Fibroblast of the aortic adventitia (primary cell): ENCODE measurements around the gene ARHGAP42. TPM values are rescaled to one million over a fixed set of nuclear protein-coding genes. Genes with fewer than 3 reads are reported as not detected.
"Not testable (repeated sequence)": the region's sequence is repeated elsewhere in the genome, so short reads cannot be mapped to it uniquely, and the experiment has no call there.

Source experiments
- DNase-seq: peaks from one replicate; pipeline ENCODE4 v3.0.0-alpha.2; 2010; ENCODE audit warnings: low read depth
- H3K4me3 ChIP-seq: 2 replicates; pipeline ENCODE4 v1.5.1; 2011; ENCODE audit warnings: low read depth, mild to moderate bottlenecking, control low read depth, low read length, moderate library complexity
- total RNA-seq: library from RNA; depleted of rRNA; stranded (reverse); fragments of >200 nt; gene quantifications from 2 replicates; pipeline ENCODE4 v1.2.3, GENCODE V29; 2012; ENCODE audit warnings: low replicate concordance
- TF ChIP-seq, protein P1 (sequence below): IDR thresholded peaks from 2 replicates; pipeline ENCODE4 v1.5.1; 2011; ENCODE audit warnings: mild to moderate bottlenecking, low read length, control low read depth, inconsistent platforms; ENCODE audit not compliant: insufficient read depth

The ARHGAP42 gene
- total RNA-seq, 1 donor, result 12.6 TPM

DNA sequence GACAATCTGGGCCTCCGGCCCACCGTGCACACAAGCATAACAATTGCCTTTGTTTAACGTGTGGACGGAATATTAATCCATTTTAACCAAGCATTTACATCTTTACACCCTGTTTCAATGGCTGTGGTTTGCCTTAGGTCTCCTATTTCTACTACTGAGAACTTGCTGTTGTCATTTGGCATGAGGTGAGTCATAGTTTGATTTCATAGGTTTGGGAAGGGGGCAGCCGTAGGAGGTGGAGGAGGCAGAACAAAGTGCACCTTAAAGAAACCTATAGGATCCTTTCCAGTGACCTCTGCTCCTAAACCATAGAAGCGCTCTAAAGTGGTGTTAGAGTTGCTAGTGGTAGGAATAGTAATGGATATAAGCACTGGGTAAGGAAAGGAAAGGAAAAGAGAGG is 59.4 kb downstream of the ARHGAP42 start:
- no peak overlapping the region for H3K4me3 ChIP-seq
- TF ChIP-seq, protein P1, sequence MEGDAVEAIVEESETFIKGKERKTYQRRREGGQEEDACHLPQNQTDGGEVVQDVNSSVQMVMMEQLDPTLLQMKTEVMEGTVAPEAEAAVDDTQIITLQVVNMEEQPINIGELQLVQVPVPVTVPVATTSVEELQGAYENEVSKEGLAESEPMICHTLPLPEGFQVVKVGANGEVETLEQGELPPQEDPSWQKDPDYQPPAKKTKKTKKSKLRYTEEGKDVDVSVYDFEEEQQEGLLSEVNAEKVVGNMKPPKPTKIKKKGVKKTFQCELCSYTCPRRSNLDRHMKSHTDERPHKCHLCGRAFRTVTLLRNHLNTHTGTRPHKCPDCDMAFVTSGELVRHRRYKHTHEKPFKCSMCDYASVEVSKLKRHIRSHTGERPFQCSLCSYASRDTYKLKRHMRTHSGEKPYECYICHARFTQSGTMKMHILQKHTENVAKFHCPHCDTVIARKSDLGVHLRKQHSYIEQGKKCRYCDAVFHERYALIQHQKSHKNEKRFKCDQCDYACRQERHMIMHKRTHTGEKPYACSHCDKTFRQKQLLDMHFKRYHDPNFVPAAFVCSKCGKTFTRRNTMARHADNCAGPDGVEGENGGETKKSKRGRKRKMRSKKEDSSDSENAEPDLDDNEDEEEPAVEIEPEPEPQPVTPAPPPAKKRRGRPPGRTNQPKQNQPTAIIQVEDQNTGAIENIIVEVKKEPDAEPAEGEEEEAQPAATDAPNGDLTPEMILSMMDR, result no peak
- no peak for DNase-seq

DNA sequence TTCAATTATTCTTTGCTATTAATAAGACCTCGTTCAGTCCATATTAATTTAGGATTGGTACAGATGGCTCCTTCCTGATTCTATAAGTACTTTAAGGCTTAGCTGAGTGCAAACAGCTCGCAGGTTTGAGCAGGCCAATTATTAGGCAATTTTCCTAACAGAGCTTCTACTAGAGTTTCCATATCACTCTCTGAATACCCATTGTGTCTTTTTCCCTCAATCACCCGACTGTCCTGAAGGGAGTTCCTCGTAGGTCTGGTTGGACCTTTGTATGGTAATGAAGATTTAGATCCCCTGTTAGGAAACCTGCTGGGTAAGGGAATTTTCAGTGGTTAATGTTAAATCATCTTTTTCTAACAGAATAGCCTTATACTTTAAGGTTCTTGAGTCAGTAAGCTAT is 61.1 kb downstream of the ARHGAP42 start:
- TF ChIP-seq, protein P1, result no peak
- DNase-seq, result no peak
- H3K4me3 ChIP-seq, result no peak overlapping the region

DNA sequence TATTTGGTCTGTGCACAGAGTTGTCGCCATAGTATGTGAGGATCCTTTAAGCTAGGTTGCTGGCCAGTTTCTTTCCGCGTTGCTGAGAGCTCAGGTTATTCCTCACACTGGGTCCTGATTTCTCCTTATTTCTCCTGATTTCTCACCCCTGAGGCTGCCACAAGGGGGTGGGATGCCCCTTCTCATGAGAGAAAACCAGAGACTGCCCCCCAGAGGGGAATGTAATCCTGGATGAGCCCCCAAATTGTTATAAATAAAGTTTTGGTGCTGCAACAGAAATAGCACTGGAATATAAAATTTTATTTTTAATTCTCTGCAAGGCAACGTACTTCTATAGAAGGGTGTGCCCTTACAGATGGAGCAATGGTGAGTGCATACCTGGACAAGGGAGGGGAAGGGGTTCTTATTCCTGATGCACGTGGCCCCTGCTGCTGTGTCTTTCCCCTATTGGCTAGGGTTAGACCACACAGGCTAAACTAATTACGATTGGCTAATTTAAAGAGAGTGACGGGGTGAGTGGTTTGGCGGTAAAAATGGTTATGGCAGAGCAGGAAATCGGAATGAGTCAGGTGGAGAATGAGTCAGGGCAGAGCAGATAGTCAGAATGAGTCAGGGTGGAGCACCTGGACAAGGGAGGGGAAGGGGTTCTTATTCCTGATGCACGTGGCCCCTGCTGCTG is 62.9 kb downstream of the ARHGAP42 start:
- H3K4me3 ChIP-seq, DNase-seq: not testable (repeated sequence)

DNA sequence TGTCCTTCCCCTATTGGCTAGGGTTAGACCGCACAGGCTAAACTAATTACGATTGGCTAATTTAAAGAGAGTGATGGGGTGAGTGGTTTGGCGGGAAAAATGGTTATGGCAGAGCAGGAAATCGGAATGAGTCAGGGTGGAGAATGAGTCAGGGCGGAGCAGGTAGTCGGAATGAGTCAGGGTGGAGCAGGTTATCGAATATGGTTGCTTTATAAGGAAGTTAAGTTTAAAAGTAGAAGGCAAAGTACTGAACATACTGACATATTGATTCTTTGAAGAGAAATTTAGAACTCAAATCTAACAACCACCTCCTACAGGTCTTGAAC is 63.4 kb downstream of the ARHGAP42 start:
- not testable (repeated sequence) for H3K4me3 ChIP-seq, DNase-seq

DNA sequence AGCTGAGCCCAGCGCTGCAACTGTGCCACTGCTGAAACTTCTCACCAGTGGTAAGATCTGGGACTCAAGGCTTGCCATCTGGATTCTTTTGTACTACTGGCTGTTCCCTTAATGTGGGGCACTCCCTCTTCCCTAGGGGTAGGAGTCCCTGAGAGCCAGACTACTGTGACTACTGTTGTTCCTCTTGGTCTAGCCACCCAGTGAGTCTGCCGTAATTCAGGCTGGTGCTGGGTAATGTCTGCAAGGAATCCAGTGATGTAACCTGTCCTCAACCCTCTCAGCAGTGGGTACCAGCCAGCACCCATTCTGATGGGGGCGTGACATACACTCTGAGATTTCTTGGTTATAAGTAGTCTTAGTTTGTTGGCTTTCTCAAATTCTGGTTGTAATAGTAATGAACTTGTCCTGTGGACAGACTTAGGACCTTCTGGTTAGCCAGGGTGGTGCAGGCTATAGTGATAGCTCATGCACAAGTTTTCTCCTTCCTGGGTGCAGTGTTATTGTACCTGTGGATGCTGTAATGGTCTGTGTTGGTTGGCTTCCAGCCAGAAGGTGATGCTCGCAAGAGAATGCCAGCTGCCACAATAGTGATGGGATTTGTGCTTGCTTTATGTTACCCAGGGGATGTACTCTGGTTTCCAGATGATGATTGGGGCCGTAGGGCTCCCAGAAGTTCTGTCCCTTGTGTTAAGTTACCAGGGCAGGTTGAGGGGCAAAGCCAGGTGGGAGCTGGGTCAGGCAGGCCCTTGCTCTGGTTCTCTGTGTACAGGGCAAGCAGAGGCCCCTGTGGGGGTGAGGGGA is 65.5 kb downstream of the ARHGAP42 start:
- DNase-seq, result no peak
- no peak overlapping the region for H3K4me3 ChIP-seq
- TF ChIP-seq, protein P1, result no peak

DNA sequence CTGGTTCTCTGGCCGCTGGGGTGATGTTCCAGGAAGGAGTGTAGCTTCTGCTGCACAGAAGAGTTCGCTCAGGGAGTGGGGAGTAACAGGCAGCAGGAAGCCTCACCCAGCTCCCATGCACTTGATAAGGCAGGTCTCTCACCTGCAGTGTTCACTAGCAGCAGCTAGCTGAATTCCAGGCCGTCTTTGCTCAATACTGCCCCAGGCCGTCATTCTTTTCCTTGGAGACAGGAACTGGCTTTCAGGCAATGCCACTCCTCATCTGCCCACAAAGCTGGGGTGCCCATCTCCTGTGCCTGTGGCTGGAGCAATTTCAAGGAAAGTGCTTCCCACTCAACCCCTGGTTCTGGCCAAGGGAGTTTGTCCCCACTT is 66.1 kb downstream of the ARHGAP42 start:
- no peak overlapping the region for H3K4me3 ChIP-seq
- DNase-seq, result no peak
- TF ChIP-seq, protein P1, result no peak

DNA sequence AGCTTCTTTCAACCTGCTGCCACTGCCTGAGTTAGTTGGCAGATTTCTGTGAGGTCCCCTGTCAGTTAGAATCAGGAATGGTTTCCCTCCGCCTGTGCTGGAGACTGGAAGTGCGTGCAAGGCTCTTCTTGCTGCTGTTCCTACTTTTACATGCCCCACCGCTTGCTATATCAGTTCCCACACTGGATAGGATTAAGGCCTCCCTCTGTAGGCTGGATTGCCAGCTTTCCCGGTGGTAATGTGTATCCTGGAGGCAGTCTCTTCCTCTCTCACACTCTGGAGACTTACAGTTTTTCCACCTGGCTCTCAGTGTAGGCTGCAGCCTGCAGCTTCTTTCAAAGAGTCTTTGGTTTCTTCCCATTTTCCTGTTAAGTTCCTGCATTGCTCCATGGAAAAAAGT is 66.5 kb downstream of the ARHGAP42 start:
- DNase-seq, result no peak
- TF ChIP-seq, protein P1, result no peak
- no peak overlapping the region for H3K4me3 ChIP-seq

DNA sequence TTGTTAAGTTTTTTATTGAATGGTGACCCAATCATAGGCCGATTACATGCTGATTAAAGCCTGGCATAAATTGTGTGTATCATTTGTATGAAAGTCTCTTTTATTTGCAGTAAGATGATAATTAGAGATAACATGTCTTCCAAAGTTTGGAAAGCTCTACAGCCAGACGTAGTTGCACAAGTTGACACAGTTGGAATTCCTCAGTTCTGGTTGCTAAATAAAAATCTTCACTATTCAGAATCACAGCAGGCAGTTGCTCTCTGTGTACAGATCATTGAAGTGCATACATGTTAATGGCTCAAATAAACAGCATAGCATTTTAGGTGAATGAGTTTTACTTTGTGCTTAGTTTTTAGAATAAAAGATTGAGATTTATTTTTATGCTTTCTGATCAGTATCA is 69.5 kb downstream of the ARHGAP42 start:
- TF ChIP-seq, protein P1, result no peak
- no peak overlapping the region for H3K4me3 ChIP-seq
- DNase-seq, result peak; percentile 19
